Camera-type eye (tissue), 1 donor: ENCODE data around the gene ANKRD63. TPM values are rescaled to one million over a fixed set of nuclear protein-coding genes. Genes with fewer than 3 reads are reported as not detected.

ENCODE experiments used
- total RNA-seq: library from RNA; depleted of rRNA; stranded (reverse); fragments of >200 nt; gene quantifications from one replicate; pipeline ENCODE4 v1.2.3, GENCODE V29; 2014

ANKRD63 gene, protein sequence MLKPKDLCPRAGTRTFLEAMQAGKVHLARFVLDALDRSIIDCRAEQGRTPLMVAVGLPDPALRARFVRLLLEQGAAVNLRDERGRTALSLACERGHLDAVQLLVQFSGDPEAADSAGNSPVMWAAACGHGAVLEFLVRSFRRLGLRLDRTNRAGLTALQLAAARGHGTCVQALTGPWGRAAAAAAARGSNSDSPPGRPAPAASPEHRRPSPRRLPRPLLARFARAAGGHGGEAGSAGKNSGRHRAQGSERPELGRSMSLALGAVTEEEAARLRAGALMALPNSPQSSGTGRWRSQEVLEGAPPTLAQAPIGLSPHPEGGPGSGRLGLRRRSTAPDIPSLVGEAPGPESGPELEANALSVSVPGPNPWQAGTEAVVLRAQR
- not detected for total RNA-seq

DNA sequence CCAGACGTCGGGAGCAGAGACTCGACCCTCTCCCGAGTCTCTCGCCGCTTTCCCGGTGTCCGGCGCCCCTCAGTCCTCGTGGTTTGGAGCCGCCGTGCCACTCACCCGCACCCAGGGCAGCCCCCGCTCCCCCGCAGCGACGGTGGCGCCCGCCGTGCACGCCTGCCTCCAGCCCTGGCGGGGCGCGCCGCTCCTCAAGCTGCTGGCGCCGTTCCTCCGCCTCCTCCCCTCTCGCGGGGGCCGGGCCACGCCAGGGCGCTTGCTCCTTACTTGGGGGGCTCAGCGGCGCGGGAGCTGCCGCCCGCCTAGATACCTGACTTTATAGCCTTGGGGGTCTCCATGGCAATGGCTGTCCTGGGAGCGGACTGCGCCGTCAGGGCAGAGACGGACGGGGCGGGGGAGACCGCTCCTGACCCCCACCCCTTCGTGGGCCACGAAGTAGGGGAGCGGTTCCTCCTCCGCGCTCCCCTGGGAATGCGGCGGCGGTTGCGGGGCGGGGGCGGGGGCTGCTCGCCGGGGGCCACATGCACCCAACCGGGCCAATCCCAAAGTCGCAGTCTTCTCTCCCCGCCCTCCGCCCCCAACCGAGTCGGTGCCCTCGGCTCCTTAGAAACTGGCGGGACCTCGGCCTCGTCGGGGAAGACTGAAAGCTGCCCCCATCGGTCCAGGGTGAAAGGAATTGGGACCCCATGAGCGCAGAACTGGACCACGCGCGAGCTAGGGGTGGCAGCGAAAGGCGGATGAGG is at the start of gene ANKRD63:
TSS of gene ANKRD63 (minus strand) at position 196 of the 746 bp plus-strand sequence. CDS start 478 bp downstream, outside the sequence.

DNA sequence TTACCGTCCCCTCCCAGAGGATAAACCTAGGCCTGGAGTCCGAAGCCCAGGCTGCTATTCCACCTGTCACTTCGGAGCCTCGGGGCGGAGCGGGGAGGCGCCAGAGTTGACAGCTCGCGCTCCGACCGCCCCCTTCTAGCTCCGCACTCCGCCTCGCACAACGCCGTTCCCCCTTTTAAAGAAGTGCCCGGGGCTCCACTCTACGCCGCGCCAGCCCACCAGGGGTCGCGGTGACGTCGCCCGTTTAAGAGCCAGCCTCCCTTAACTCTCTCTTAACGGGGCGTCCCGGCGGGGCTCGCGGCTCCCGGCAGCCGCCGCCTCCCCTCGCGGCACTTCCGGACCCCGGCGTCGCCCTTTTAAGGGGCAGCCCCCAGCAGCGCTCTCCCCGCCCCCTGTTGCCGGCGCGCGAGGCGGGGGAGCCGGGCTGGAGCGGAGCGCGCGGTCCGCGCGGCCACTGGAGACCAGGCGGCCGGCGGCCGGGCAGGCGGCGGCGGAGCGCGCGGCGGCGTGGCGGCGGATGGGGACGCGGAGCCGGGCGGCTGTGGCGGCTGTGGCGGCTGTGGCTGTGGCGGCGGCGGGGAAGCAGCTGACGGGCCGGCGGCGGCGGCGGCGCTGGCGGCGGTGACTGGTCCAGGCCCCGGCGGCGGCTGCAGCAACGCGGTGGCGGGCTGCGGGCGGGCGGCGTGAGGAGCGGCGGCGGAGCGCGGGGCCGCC is 40.5 kb upstream of the ANKRD63 start, which contains the start of gene INAFM2:
TSS of gene INAFM2 (plus strand) at position 454 of the 714 bp plus-strand sequence. CDS start 364 bp downstream, outside the sequence.

DNA sequence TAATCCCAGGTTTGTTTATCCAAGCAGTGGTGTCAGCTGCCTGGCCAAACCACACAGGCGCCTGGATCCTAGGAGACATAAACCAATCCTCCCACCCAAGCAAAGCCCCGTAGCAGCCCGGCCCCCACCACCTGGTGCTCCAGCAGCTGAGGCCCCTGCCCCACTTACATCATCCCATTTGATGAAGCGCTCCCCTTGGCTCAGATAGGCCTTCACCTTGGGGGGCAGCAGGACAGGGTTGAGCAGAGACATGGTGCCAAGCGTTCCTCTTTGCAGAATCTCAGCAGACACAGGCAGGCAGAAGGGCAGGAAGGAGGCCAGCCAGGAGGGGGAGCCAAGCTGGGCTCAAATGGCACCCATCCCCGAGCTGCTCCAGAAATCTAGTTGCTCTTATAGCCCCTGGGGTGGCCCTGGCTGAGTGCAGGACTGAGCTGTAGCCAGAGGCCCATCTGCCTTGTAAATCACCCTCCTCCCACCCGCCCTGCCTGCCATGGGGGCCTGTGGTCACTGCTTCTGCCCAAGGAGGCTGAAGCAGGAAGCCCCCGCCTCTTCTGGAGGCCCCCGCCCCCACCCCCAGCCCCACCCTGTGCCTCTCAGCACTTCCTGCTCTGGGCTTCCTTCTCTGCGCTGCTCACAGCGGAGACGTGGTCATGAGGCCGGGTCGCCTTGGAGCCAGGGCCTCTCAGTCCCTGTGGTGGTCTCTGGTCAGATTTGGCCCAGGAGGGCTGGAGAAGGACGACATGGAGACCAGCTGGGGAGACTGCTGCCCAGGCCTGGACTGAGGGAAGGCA is 24.8 kb upstream of the ANKRD63 start, which contains the start of gene PLCB2:
TSS of gene PLCB2 (minus strand) at position 515 of the 791 bp plus-strand sequence. CDS start at position 252, 263 bp downstream.

DNA sequence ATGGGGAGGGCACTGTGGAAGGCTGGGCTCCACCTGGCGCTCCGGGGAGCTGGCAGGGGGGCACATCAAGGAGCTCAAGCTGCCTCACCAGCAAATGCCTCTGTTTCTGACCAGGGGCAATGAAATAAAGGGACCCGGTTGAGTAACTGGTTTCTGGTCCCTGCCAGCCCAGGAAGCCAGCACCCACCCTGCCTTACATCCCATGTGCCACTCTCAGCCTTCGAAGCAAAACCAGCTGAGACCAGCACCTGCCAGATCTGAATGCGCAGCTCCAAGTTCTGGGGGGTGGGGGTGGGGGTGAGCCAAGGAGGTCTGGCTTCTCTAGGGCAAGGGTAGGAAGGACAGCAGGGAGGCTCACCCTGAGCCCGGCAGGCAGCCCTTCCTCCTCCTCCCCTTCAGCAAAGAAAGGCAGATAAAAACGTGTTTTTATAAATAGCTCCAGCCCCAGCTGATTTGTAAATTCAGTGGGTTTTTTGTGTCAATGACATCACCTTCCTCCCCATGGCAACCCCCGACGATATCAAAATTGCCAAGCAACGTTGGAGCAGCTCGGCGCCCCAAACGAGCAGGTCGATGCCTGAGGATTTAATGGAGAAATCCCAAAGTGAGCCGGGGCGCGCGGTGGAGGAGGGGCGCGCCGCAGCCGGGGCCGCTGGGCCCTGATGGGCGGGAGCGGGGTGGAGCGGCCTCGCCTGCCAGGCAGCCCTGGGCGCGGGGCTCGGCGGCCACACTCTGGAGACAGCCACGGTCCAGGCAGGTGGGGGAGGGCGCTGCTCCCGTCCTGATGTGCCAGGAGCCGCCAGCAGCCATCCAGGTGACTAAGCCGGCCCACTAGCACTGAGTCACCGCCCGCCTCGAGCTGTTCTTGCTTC is 44.1 kb downstream of the ANKRD63 start, which contains the start of gene PAK6:
TSS of gene PAK6 (plus strand) at position 532 of the 872 bp plus-strand sequence. CDS start 25,723 bp downstream, outside the sequence.

Other genes with a start within 250 kb of the ANKRD63 start
- gene SRP14, start 243.9 kb downstream of the ANKRD63 start, total RNA-seq = 252 TPM
- 20.1 TPM for gene BMF, start 174.2 kb downstream of the ANKRD63 start, total RNA-seq
- gene BUB1B, start 122.0 kb downstream of the ANKRD63 start, total RNA-seq = 14.3 TPM
- 5.4 TPM for gene PAK6, start 44.0 kb downstream of the ANKRD63 start, total RNA-seq
- gene PLCB2, start 24.9 kb upstream of the ANKRD63 start, total RNA-seq = 9.7 TPM
- gene INAFM2, start 40.6 kb upstream of the ANKRD63 start, total RNA-seq = 14.6 TPM
- gene CCDC9B, start 57.9 kb upstream of the ANKRD63 start, total RNA-seq = 8.4 TPM
- not detected for gene PHGR1, start 68.0 kb upstream of the ANKRD63 start, total RNA-seq
- gene DISP2, start 75.2 kb upstream of the ANKRD63 start, total RNA-seq = 3.3 TPM
- 26.5 TPM for gene KNSTRN, start 99.7 kb upstream of the ANKRD63 start, total RNA-seq
- gene IVD, start 122.7 kb upstream of the ANKRD63 start, total RNA-seq = 80.4 TPM
- gene BAHD1, start 157.9 kb upstream of the ANKRD63 start, total RNA-seq = 12.9 TPM
- 18.8 TPM for gene CHST14, start 187.9 kb upstream of the ANKRD63 start, total RNA-seq